Measurements from ENCODE around the gene ACSF3. TPM values are rescaled to one million over a fixed set of nuclear protein-coding genes. Genes with fewer than 3 reads are reported as not detected.

The ACSF3 gene
- total RNA-seq, 1 experiment from 2014 or later = 34.0 TPM

DNA sequence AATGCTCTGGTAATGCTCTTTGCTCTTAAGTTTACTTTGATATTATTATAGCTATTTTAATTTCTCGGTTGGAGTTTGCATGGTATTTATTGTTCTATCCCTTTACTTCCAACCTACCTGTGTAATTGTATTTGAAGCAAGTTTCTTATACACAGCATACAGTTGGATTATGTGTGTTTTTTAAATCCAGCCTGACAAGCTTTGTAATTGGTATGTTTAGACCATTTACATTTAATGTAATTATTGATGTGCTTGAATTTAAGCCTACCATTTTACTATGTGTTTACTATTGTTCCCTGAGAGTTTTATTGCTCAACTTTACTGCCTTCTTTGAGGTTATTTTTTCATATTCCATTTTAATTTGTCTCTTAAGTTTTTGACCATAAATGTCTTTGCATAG is 35.7 kb downstream of the ACSF3 start:
- Histone ChIP-seq H3K4me2 (no peak overlapping the region), H3K27ac (no peak overlapping the region), H3K9me3 (ENCODE audit: insufficient read depth, low read depth) (no peaks in the 10 kb centered on the region), H3K36me3 (ENCODE audit: low read depth) (peaks cover 12% of the 10 kb centered on the region), H2AFZ (no peak overlapping the region), H3K4me1 (replicated peaks; ENCODE audit: insufficient read depth) (no peaks in the 10 kb centered on the region), H3K27me3 (ENCODE audit: insufficient read depth, low read depth) (no peaks in the 10 kb centered on the region), H4K20me1 (ENCODE audit: insufficient read depth) (no peaks in the 10 kb centered on the region; the same call in 1 of the 2 replicates), H3K9me2 (ENCODE audit: insufficient read depth) (no peaks in the 10 kb centered on the region), H3K4me3 (no peak overlapping the region), H3F3A (ENCODE audit: insufficient read depth, low read depth) (no peaks in the 10 kb centered on the region; the same call in 1 of the 2 replicates), H3K79me2 (ENCODE audit: low read depth) (no peaks in the 10 kb centered on the region)
- TF ChIP-seq, protein P1, sequence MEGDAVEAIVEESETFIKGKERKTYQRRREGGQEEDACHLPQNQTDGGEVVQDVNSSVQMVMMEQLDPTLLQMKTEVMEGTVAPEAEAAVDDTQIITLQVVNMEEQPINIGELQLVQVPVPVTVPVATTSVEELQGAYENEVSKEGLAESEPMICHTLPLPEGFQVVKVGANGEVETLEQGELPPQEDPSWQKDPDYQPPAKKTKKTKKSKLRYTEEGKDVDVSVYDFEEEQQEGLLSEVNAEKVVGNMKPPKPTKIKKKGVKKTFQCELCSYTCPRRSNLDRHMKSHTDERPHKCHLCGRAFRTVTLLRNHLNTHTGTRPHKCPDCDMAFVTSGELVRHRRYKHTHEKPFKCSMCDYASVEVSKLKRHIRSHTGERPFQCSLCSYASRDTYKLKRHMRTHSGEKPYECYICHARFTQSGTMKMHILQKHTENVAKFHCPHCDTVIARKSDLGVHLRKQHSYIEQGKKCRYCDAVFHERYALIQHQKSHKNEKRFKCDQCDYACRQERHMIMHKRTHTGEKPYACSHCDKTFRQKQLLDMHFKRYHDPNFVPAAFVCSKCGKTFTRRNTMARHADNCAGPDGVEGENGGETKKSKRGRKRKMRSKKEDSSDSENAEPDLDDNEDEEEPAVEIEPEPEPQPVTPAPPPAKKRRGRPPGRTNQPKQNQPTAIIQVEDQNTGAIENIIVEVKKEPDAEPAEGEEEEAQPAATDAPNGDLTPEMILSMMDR (conservative IDR thresholded peaks at IDR 0.05) = no peak
- no peak for TF ChIP-seq EZH2 (IDR thresholded peaks at IDR 0.05; ENCODE audit: low read depth)
- intact Hi-C loops (cut with micrococcal nuclease; ENCODE audit: unreplicated experiment) = no loop called here
- ChIA-PET CTCF (no interaction called here), POLR2A (ENCODE audit: unreplicated experiment) (no interaction called here)
- no TSS peak for BruUV-seq (replicated peaks)
- no peak for DNase-seq

GRCh38 chr16:89130448-89130847 is 36.8 kb downstream of the ACSF3 start:
- H3K9me2 ChIP-seq (ENCODE audit: insufficient read depth) = no peaks in the 10 kb centered on the region
- H3F3A ChIP-seq (ENCODE audit: insufficient read depth, low read depth) = no peaks in the 10 kb centered on the region
- no peaks in the 10 kb centered on the region for H3K4me1 ChIP-seq (replicated peaks; ENCODE audit: insufficient read depth)
- BruUV-seq (replicated peaks) = no TSS peak
- POLR2A ChIA-PET (ENCODE audit: unreplicated experiment) = no interaction called here
- TF ChIP-seq, protein P1 (conservative IDR thresholded peaks at IDR 0.05) = no peak
- TF ChIP-seq EZH2 (IDR thresholded peaks at IDR 0.05; ENCODE audit: low read depth) = no peak
- H3K36me3 ChIP-seq (ENCODE audit: low read depth) = peaks cover 12% of the 10 kb centered on the region
- no peaks in the 10 kb centered on the region for H3K27me3 ChIP-seq (ENCODE audit: insufficient read depth, low read depth)
- H3K4me3 ChIP-seq = no peak overlapping the region
- no peaks in the 10 kb centered on the region for H3K79me2 ChIP-seq (ENCODE audit: low read depth)
- no peaks in the 10 kb centered on the region; the same call in 1 of the 2 replicates for H4K20me1 ChIP-seq (ENCODE audit: insufficient read depth)
- H3K27ac ChIP-seq = no peak overlapping the region
- CTCF ChIA-PET = no interaction called here
- no peaks in the 10 kb centered on the region for H3K9me3 ChIP-seq (ENCODE audit: insufficient read depth, low read depth)
- no peak overlapping the region for H3K4me2 ChIP-seq
- intact Hi-C loops (cut with micrococcal nuclease; ENCODE audit: unreplicated experiment) = no loop called here
- no peak overlapping the region for H2AFZ ChIP-seq
- DNase-seq = no peak

DNA sequence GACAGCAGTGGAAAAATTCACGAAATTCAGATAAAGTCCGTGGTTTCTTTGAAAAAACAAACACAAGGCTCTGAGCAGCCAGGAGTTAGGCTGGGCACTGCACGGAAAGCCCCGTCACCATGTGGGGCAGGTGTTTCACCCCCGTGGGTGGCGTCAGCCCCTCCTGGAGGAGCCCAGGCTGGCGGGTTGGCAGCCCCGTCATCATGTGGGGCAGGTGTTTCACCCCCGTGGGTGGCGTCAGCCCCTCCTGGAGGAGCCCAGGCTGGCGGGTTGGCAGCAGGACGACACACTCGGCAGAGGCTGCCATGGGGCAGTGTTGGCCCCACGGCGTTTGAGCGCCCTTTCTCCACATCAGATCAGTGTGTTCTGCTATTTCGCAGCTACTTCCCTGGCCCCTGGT is 38.1 kb downstream of the ACSF3 start:
- ChIA-PET CTCF (no interaction called here), POLR2A (ENCODE audit: unreplicated experiment) (no interaction called here)
- Histone ChIP-seq H3K27me3 (ENCODE audit: insufficient read depth, low read depth) (no peaks in the 10 kb centered on the region), H3K9me3 (ENCODE audit: insufficient read depth, low read depth) (no peaks in the 10 kb centered on the region), H2AFZ (no peak overlapping the region), H3K4me2 (no peak overlapping the region), H4K20me1 (ENCODE audit: insufficient read depth) (no peaks in the 10 kb centered on the region; the same call in 1 of the 2 replicates), H3F3A (ENCODE audit: insufficient read depth, low read depth) (no peaks in the 10 kb centered on the region), H3K4me1 (replicated peaks; ENCODE audit: insufficient read depth) (no peaks in the 10 kb centered on the region), H3K27ac (no peak overlapping the region), H3K4me3 (no peak overlapping the region), H3K79me2 (ENCODE audit: low read depth) (no peaks in the 10 kb centered on the region), H3K36me3 (ENCODE audit: low read depth) (peaks cover 12% of the 10 kb centered on the region), H3K9me2 (ENCODE audit: insufficient read depth) (no peaks in the 10 kb centered on the region)
- BruUV-seq (replicated peaks) = no TSS peak
- no peak for DNase-seq
- intact Hi-C loops (cut with micrococcal nuclease; ENCODE audit: unreplicated experiment) = no loop called here
- TF ChIP-seq, protein P1 (conservative IDR thresholded peaks at IDR 0.05) = no peak
- no peak for TF ChIP-seq EZH2 (IDR thresholded peaks at IDR 0.05; ENCODE audit: low read depth)

Measured in PC-9 (cell line).